ENCODE data around the gene LRRC3C.
A peak's percentile ranks its signal among the peaks of the same experiment; 100 is the strongest.

LRRC3C gene

GRCh38 chr17:39981766-39982375, 54.3 kb downstream of the LRRC3C start:
- no peaks in the 10 kb centered on the region for H3K27me3 ChIP-seq (replicated peaks; ENCODE audit: control insufficient read depth, insufficient read depth, low read length)
- H3K4me3 ChIP-seq (ENCODE audit: low read length): peak overlapping the region; percentile 91
- DNase-seq (ENCODE audit: low read depth): peak; percentile 10
- peak overlapping the region; percentile 99 for H3K9ac ChIP-seq (ENCODE audit: low read length)
- H3K36me3 ChIP-seq (ENCODE audit: control insufficient read depth, insufficient read depth, low read length, severe bottlenecking): peaks cover 29% of the 10 kb centered on the region
- no peaks in the 10 kb centered on the region for H3K9me3 ChIP-seq (ENCODE audit: control insufficient read depth, low read length)
- peaks cover 30% of the 10 kb centered on the region for H3K4me1 ChIP-seq (ENCODE audit: control insufficient read depth, insufficient read depth, low read length)

- Histone ChIP-seq H3K36me3 (ENCODE audit: control insufficient read depth, insufficient read depth, low read length, severe bottlenecking) (peaks cover 93% of the 10 kb centered on the region), H3K4me1 (ENCODE audit: control insufficient read depth, insufficient read depth, low read length) (peaks cover under 1% of the 10 kb centered on the region)
- DNase-seq (ENCODE audit: low read depth): no peak
Measured at GRCh38 chr17:39988206-39988810, 60.8 kb downstream of the LRRC3C start.

GRCh38 chr17:39994448-39994847, 66.9 kb downstream of the LRRC3C start:
- no peak for DNase-seq (ENCODE audit: low read depth)
- no peak overlapping the region for H3K9ac ChIP-seq (ENCODE audit: low read length)
- no peak overlapping the region for H3K4me3 ChIP-seq (ENCODE audit: low read length)
- H3K27me3 ChIP-seq (replicated peaks; ENCODE audit: control insufficient read depth, insufficient read depth, low read length): no peaks in the 10 kb centered on the region
- H3K9me3 ChIP-seq (ENCODE audit: control insufficient read depth, low read length): no peaks in the 10 kb centered on the region
- H3K4me1 ChIP-seq (ENCODE audit: control insufficient read depth, insufficient read depth, low read length): peaks cover 17% of the 10 kb centered on the region
- H3K36me3 ChIP-seq (ENCODE audit: control insufficient read depth, insufficient read depth, low read length, severe bottlenecking): peaks cover 85% of the 10 kb centered on the region

More at GRCh38 chr17:39988206-39988810, 60.8 kb downstream of the LRRC3C start:
- no peak overlapping the region for H3K9ac ChIP-seq (ENCODE audit: low read length)
- no peaks in the 10 kb centered on the region for H3K27me3 ChIP-seq (replicated peaks; ENCODE audit: control insufficient read depth, insufficient read depth, low read length)
- no peak overlapping the region for H3K4me3 ChIP-seq (ENCODE audit: low read length)
- no peaks in the 10 kb centered on the region for H3K9me3 ChIP-seq (ENCODE audit: control insufficient read depth, low read length)
